Testis (tissue), 3 donors: Measurements from ENCODE around the gene LRRC19. TPM values are rescaled to one million over a fixed set of nuclear protein-coding genes. Genes with fewer than 3 reads are reported as not detected.
A peak's percentile ranks its signal among the peaks of the same experiment; 100 is the strongest.

Source experiments
- DNase-seq: peaks from one replicate; pipeline ENCODE4 v3.0.0-alpha.2; 2019
- H3K27ac ChIP-seq, 2 donors: fragments of 200-600 bp; sonication (generic); one replicate each; pipeline ENCODE4 v1.5.1; 2019
- H3K27me3 ChIP-seq: fragments of 200-600 bp; sonication (generic); one replicate; pipeline ENCODE4 v1.5.1; 2019
- H3K36me3 ChIP-seq: fragments of 200-600 bp; sonication (generic); one replicate; pipeline ENCODE4 v1.5.1; 2017; ENCODE audit warnings: low read depth; ENCODE audit errors: missing control alignments
- H3K4me1 ChIP-seq: fragments of 200-600 bp; sonication (generic); one replicate; pipeline ENCODE4 v1.5.1; 2019
- H3K4me3 ChIP-seq, 2 donors: fragments of 200-600 bp; sonication (generic); one replicate each; pipeline ENCODE4 v1.5.1; 2017 to 2019
- H3K9me3 ChIP-seq: fragments of 200-600 bp; sonication (generic); one replicate; pipeline ENCODE4 v1.5.1; 2017
- CTCF ChIP-seq, 3 experiments: fragments of 450-650 bp in 2 of 3; fragments of 200-600 bp in 1 of 3; sonication (generic) in 1 of 3; IDR thresholded peaks; one replicate each; pipeline ENCODE4 v1.5.1; 2016 to 2019; ENCODE audit warnings: antibody characterized with exemption in 3 of 3, mild to moderate bottlenecking in 2 of 3, moderate library complexity in 1 of 3
- POLR2A ChIP-seq: fragments of 450-650 bp; IDR thresholded peaks from one replicate; pipeline ENCODE4 v1.6.1; 2017; ENCODE audit warnings: antibody characterized with exemption, mild to moderate bottlenecking, moderate library complexity
- WGBS, 2 donors: methylation state at CpG; one replicate each; pipeline ENCODE4 v1.1.5; 2018; 5-methylcytosine and 5-hydroxymethylcytosine counted together
- intact Hi-C: fragments of 100-400 bp; cut with DNase I; formaldehyde crosslinking; loops from one replicate; pipeline ENCODE4 v1.15.1; 2023; ENCODE audit warnings: low total_unique reads
- polyA plus RNA-seq: library from polyadenylated mRNA; stranded (reverse); fragments of 350-450 nt; fragmentation: Illumina TruSeq; extraction: RNeasy Lipid Tissue Mini Kit (QIAGEN cat#74804); gene quantifications from one replicate; pipeline ENCODE4 v1.2.3, GENCODE V29; 2014; ENCODE audit warnings: low read depth, low replicate concordance; ENCODE audit not compliant: insufficient read depth
- total RNA-seq, 2 donors: library from RNA; depleted of rRNA; stranded (reverse); fragments of >200 nt; gene quantifications; one replicate each; pipeline ENCODE4 v1.2.3, GENCODE V29; 2016

Gene LRRC19
- total and polyA plus RNA-seq, 3 donors from 2014 or later, result 0.08 to 0.38 TPM; not detected in 1

GRCh38 chr9:26955222-26955903 is 50.1 kb downstream of the LRRC19 start:
- Histone ChIP-seq H3K9me3 (no peaks in the 10 kb centered on the region), H3K4me3 (peak overlapping the region; percentile 66 to 67), H3K4me1 (peaks cover 11% of the 10 kb centered on the region), H3K27me3 (no peaks in the 10 kb centered on the region), H3K36me3 (no peaks in the 10 kb centered on the region), H3K27ac (peak overlapping the region; percentile 80 to 92)
- 19 to 39% methylated on average over 4 of the region's 4 CpGs for WGBS, 2 donors
- intact Hi-C loops, result loop anchor here (5.0 kb wide), 1 partner anchor 63 kb away; the partner anchor contains the start of gene CAAP1
- TF ChIP-seq CTCF (IDR thresholded peaks at IDR 0.05) (no peak), POLR2A (no peak)
- DNase-seq, result no peak

DNA sequence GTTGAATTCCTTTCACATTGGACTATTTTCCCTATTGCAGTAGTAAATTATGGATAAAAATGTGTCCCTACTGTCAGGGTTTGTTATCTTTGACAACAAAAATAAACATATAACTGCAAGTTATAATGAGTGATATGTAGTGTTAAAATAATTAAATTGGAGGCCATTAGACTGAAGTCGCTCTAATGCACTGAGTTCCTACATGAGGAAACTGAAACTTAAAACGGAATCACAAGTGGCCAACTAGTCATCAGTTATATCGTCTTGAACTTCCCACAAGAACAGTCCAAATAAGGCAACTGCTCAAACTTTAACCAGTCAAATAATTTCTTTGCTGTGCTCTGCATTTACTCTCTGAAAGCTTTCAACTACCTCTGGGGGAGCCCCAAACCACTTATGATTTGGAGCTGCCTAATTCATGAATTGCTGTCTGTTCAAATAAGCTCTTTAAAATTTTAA is 51.4 kb downstream of the LRRC19 start:
- Histone ChIP-seq H3K4me3 (no peak overlapping the region), H3K27me3 (no peaks in the 10 kb centered on the region), H3K27ac (no peak overlapping the region), H3K4me1 (peaks cover 11% of the 10 kb centered on the region), H3K36me3 (no peaks in the 10 kb centered on the region), H3K9me3 (no peaks in the 10 kb centered on the region)
- intact Hi-C loops, result no loop called here
- WGBS, 2 donors, result 75 to 76% methylated on average over 3 of the region's 3 CpGs
- no peak for TF ChIP-seq CTCF (IDR thresholded peaks at IDR 0.05)
- TF ChIP-seq POLR2A, result no peak
- no peak for DNase-seq

- TF ChIP-seq CTCF (IDR thresholded peaks at IDR 0.05), result no peak
- WGBS, 2 donors, result 86 to 89% methylated on average over 3 of the region's 3 CpGs
Observed at GRCh38 chr9:26951794-26952193, 53.7 kb downstream of the LRRC19 start.

DNA sequence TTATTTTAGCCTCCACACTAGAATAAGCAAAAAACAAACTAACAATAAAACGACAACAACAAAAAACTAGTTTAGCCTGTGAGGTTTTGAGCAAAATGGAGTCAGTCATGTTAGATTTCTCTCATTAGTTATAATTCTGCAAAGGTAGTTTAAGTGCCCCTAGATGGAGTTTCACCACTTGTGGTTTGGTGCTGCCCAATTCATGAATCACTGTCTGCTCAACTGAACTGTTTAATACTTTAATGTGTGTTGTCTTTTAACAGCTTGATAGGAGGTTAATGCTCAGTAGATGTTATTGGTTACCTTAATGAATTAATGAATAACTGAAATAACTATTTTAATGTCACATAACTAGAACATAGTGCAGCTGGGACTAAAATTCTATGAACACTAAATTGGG is 55.0 kb downstream of the LRRC19 start:
- 88 to 96% methylated on average over 1 of the region's 1 CpG for WGBS, 2 donors
- Histone ChIP-seq H3K36me3 (no peaks in the 10 kb centered on the region), H3K4me3 (no peak overlapping the region), H3K9me3 (no peaks in the 10 kb centered on the region), H3K4me1 (peaks cover 15% of the 10 kb centered on the region), H3K27ac (no peak overlapping the region), H3K27me3 (no peaks in the 10 kb centered on the region)
- TF ChIP-seq POLR2A (no peak), CTCF (IDR thresholded peaks at IDR 0.05) (no peak)
- no peak for DNase-seq
- intact Hi-C loops, result no loop called here

More at GRCh38 chr9:26951794-26952193, 53.7 kb downstream of the LRRC19 start:
- Histone ChIP-seq H3K9me3 (no peaks in the 10 kb centered on the region), H3K27me3 (no peaks in the 10 kb centered on the region), H3K4me1 (peaks cover 8% of the 10 kb centered on the region), H3K36me3 (no peaks in the 10 kb centered on the region), H3K4me3 (no peak overlapping the region), H3K27ac (no peak overlapping the region)
- no peak for DNase-seq
- intact Hi-C loops, result no loop called here

GRCh38 chr9:26949637-26950069 is 55.8 kb downstream of the LRRC19 start:
- Histone ChIP-seq H3K9me3 (no peaks in the 10 kb centered on the region), H3K4me3 (no peak overlapping the region), H3K4me1 (peaks cover 13% of the 10 kb centered on the region), H3K36me3 (no peaks in the 10 kb centered on the region), H3K27ac (no peak overlapping the region), H3K27me3 (no peaks in the 10 kb centered on the region)
- no peak for TF ChIP-seq CTCF (IDR thresholded peaks at IDR 0.05)
- intact Hi-C loops, result no loop called here
- 57 to 67% methylated on average over 6 of the region's 6 CpGs for WGBS, 2 donors
- no peak for DNase-seq
